Cardiac fibroblast (primary cell): ENCODE data around the gene KCTD13.
"Not testable (repeated sequence)": the region's sequence is repeated elsewhere in the genome, so short reads cannot be mapped to it uniquely, and the experiment has no call there.

Source experiments
- DNase-seq, 2 donors: peaks; one replicate each; pipeline versions ENCODE4 v3.0.0 to v3.0.0-alpha.2; 2010; ENCODE audit warnings: low read depth in 2 of 2
- H3K4me3 ChIP-seq, 2 donors: replicated peaks in 1 of 2; 1 replicate in 1 of 2; 2 replicates in 1 of 2; pipeline ENCODE4 v1.5.1; 2011; ENCODE audit warnings: low read depth in 2 of 2, low read length in 2 of 2, mild to moderate bottlenecking in 2 of 2, moderate library complexity in 1 of 2
- TF ChIP-seq, protein P1 (sequence below): IDR thresholded peaks from one replicate; pipeline ENCODE4 v1.5.1; 2011; ENCODE audit warnings: low read depth, mild to moderate bottlenecking, low read length, inconsistent platforms

The KCTD13 gene

DNA sequence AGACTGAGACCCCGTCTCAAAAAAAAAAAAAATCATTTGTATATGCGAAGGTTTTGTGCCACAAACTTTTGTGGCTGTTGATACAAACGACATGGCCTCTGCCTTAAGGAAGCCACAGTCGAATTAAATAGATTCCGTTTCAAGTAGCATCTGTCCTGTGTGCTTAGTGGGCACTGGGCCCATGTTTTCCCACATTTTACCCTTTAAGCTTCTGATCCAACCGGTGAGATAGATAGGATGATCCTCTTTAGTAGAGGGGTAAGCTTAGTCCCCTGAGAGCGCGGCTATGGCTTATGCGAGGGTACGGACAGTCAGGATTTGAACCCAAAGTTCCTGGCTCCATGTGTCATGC is 35.1 kb upstream of the KCTD13 start:
- DNase-seq: no peak
- TF ChIP-seq, protein P1, sequence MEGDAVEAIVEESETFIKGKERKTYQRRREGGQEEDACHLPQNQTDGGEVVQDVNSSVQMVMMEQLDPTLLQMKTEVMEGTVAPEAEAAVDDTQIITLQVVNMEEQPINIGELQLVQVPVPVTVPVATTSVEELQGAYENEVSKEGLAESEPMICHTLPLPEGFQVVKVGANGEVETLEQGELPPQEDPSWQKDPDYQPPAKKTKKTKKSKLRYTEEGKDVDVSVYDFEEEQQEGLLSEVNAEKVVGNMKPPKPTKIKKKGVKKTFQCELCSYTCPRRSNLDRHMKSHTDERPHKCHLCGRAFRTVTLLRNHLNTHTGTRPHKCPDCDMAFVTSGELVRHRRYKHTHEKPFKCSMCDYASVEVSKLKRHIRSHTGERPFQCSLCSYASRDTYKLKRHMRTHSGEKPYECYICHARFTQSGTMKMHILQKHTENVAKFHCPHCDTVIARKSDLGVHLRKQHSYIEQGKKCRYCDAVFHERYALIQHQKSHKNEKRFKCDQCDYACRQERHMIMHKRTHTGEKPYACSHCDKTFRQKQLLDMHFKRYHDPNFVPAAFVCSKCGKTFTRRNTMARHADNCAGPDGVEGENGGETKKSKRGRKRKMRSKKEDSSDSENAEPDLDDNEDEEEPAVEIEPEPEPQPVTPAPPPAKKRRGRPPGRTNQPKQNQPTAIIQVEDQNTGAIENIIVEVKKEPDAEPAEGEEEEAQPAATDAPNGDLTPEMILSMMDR: no peak

DNA sequence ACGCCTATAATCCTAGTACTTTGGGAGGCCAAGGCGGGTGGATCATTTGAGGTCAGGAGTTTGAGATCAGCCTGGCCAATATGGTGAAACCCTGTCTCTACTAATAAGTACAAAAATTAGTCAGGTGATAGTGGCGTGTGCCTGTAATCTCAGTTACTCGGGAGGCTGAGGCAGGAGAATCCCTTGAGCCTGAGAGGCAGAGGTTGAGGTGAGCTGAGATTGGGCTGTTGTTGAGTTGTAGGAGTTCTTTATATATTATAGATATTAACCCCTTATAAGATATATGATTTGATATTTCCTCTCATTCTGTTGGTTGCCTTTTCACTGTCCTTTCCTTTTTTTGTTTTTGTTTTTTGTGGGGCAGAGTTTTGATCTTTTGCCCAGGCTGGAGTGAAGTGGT is 33.8 kb upstream of the KCTD13 start:
- H3K4me3 ChIP-seq, DNase-seq: not testable (repeated sequence)

More for the DNA sequence above, 35.1 kb upstream of the KCTD13 start:
- H3K4me3 ChIP-seq: peak overlapping the region; percentile 63 to 73

DNA sequence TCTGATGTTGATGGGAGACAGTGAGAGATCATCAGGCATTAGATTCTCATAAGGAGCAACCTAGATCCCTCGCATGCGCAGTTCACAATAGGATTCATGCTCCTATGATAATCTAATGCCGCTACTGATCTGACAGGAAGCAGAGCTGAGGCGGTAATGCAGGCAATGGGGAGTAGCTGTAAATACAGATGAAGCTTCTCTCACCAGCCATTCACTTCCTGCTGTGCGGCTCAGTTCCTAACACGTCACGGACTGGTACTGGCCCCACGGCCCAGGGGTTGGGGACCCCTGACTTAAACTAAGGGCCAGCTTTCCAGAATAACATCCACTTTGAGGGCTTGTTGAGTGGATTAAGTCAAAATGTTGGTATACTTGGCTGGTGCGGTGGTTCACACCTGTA is 33.3 kb upstream of the KCTD13 start:
- no peak for DNase-seq
- TF ChIP-seq, protein P1: no peak
- H3K4me3 ChIP-seq: no peak overlapping the region

DNA sequence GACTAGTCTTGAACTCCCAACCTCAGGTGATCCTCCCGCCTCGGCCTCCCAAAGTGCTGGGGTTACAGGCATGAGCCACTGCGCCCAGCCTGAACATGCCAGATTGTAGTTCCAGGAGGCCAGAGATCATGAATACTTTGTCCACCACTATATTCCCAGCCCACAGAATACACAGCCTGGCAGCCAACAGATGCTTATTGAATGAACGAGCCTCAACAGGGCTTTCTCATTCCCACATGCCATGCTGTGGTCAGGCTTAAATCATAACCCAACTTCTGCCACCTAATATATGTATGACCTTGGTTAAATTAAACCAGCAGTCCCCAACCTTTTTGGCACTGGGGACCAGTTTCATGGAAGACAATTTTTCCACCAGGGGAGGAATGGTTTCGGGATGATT is 32.7 kb upstream of the KCTD13 start:
- DNase-seq: no peak
- TF ChIP-seq, protein P1: no peak
- no peak overlapping the region for H3K4me3 ChIP-seq

DNA sequence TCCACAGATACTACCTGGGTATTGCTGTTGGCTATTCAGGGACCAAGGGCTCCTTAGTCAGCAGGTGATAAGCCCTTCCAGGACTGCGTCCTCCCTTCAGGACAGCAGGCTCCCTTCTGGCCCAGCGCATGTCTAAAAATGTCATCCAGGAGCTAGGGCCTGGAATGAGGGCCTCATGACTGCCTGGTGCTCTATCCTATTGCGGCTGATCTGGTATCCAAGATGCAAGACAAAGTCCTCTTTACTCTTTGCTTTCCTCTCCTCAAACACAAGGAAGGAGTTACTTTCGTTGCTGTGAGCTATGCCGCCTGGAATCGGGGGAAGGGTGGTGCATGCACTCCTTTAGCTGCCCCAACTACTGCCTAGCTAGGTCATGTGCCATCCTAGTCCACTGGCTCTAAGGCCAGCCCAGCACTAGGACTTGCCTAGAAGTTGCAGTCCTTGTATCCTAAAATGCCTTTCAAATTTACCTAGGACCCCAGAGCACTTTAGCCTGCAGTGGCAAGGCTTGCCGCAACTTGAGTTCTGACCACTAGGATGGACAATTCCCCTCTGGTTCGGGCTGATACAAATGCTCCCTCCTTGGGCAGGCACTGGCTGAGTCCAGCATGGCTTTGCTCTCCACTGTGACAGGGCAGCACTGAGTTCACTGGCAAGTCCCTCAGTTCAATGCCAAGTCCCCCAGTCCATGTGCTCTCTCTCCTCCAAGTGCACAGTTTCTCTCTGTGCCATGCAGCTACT is 25.8 kb upstream of the KCTD13 start:
- DNase-seq: no peak
- TF ChIP-seq, protein P1: peak; percentile 12

DNA sequence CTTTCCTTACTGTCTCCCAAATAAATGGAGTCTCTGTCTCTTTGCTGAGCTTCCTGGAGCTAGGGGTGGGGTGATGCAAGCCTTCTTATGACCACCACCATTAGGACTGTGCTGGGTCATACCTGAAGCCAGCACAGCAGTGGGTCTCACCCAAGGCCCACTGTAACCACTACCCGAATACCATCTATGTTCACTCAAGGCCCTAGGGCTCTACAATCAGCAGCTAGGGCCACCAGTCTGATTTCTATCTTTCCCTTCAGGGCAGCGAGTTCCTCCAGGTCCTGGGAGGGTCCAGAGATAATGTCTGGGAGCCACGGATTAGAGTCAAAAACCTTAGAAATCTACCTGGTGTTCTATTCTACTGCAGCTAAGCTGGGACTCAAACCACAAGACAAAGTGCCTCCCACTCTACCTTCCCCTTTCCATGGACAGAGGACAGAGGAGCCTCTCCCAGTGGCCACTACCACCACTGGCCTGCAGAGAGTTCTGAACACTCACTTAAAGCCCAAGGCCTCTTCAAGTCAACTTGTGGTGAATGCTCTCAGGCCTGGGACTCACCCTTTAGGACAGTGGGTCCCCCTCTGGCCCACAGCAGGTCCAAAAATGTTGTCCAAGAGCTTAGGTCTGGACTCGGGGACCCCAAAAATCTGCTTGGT is 24.9 kb upstream of the KCTD13 start:
- DNase-seq: no peak
- H3K4me3 ChIP-seq: no peak overlapping the region
- TF ChIP-seq, protein P1: no peak

More for the DNA sequence above, 25.8 kb upstream of the KCTD13 start:
- no peak overlapping the region for H3K4me3 ChIP-seq

DNA sequence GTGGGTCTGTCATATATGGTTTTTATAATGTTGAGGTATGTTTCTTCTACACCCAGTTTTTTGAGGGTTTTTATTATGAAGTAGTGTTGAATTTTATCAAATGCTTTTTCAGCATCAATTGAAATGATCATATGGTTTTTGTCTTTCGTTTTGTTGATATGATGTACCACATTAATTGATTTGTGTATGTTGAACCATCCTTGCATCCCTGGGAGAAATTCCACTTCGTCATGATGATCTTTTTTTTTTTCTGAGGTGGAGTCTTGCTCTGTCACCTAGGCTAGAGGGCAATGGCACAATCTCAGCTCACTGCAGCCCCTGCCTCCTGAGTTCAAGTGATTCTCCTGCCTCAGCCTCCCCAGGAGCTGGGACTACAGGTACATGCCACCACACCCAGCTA is 21.9 kb upstream of the KCTD13 start:
- DNase-seq: no peak
- no peak overlapping the region for H3K4me3 ChIP-seq
- TF ChIP-seq, protein P1: no peak
